Measurements from ENCODE around the gene FAM50B. TPM values are rescaled to one million over a fixed set of nuclear protein-coding genes. Genes with fewer than 3 reads are reported as not detected.

The FAM50B gene
- total RNA-seq, 2 donors from 2014 or later, result 12.4 to 17.3 TPM

- H3K36me3 ChIP-seq, result no peaks in the 10 kb centered on the region
- H3K27ac ChIP-seq, result no peak overlapping the region
- no peak overlapping the region for H3K4me3 ChIP-seq
- ATAC-seq (ENCODE audit: insufficient number of reproducible peaks, low FRiP score, low read depth), result no peak
- no peaks in the 10 kb centered on the region for H3K27me3 ChIP-seq (replicated peaks; ENCODE audit: insufficient read depth)
- TF ChIP-seq CTCF (IDR thresholded peaks at IDR 0.05), result no peak
- peaks cover 0 to 21% of the 10 kb centered on the region in 2 donors for H3K4me1 ChIP-seq (ENCODE audit: control insufficient read depth in 1 of 2, low read depth in 2 of 2)
- no peak for DNase-seq (ENCODE audit: low spot score)
- H3K9me3 ChIP-seq, result no peaks in the 10 kb centered on the region
Observed at GRCh38 chr6:3865463-3865862, 16.3 kb downstream of the FAM50B start.

- ATAC-seq (ENCODE audit: insufficient number of reproducible peaks, low FRiP score, low read depth) (no peak), DNase-seq (ENCODE audit: low spot score) (no peak)
- Histone ChIP-seq H3K4me1 (ENCODE audit: control insufficient read depth in 1 of 2, low read depth in 2 of 2) (peaks cover 0 to 21% of the 10 kb centered on the region in 2 donors), H3K36me3 (no peaks in the 10 kb centered on the region), H3K27me3 (replicated peaks; ENCODE audit: insufficient read depth) (no peaks in the 10 kb centered on the region), H3K9me3 (no peaks in the 10 kb centered on the region), H3K4me3 (no peak overlapping the region), H3K27ac (peak overlapping the region; percentile 53 to 69)
- TF ChIP-seq CTCF (IDR thresholded peaks at IDR 0.05), result no peak
Observed at GRCh38 chr6:3867641-3868502, 18.7 kb downstream of the FAM50B start.

GRCh38 chr6:3868544-3868943 lies 19.4 kb downstream of the FAM50B start:
- peak; percentile 58 for ATAC-seq (ENCODE audit: insufficient number of reproducible peaks, low FRiP score, low read depth)

GRCh38 chr6:3869284-3869631 lies 20.1 kb downstream of the FAM50B start:
- Histone ChIP-seq H3K9me3 (no peaks in the 10 kb centered on the region), H3K4me1 (ENCODE audit: control insufficient read depth in 1 of 2, low read depth in 2 of 2) (peaks cover 0 to 21% of the 10 kb centered on the region in 2 donors), H3K36me3 (no peaks in the 10 kb centered on the region), H3K4me3 (no peak overlapping the region), H3K27ac (peak overlapping the region; percentile 30 to 53), H3K27me3 (replicated peaks; ENCODE audit: insufficient read depth) (no peaks in the 10 kb centered on the region)
- TF ChIP-seq CTCF (IDR thresholded peaks at IDR 0.05), result no peak
- DNase-seq (ENCODE audit: low spot score) (no peak), ATAC-seq (ENCODE audit: insufficient number of reproducible peaks, low FRiP score, low read depth) (no peak)

More at GRCh38 chr6:3868544-3868943, 19.4 kb downstream of the FAM50B start:
- no peaks in the 10 kb centered on the region for H3K36me3 ChIP-seq
- no peak for DNase-seq (ENCODE audit: low spot score)
- no peak overlapping the region for H3K4me3 ChIP-seq
- peak overlapping the region; percentile 53 to 69 for H3K27ac ChIP-seq
- no peak for TF ChIP-seq CTCF (IDR thresholded peaks at IDR 0.05)
- peaks cover 0 to 21% of the 10 kb centered on the region in 2 donors for H3K4me1 ChIP-seq (ENCODE audit: control insufficient read depth in 1 of 2, low read depth in 2 of 2)
- H3K27me3 ChIP-seq (replicated peaks; ENCODE audit: insufficient read depth), result no peaks in the 10 kb centered on the region
- no peaks in the 10 kb centered on the region for H3K9me3 ChIP-seq

- DNase-seq (ENCODE audit: low spot score), result no peak
- no peak for ATAC-seq (ENCODE audit: insufficient number of reproducible peaks, low FRiP score, low read depth)
- no peaks in the 10 kb centered on the region for H3K27me3 ChIP-seq (replicated peaks; ENCODE audit: insufficient read depth)
- no peaks in the 10 kb centered on the region for H3K9me3 ChIP-seq
- TF ChIP-seq CTCF (IDR thresholded peaks at IDR 0.05), result no peak
- peak overlapping the region in 1 of 2 donors; percentile 53 for H3K27ac ChIP-seq
- no peak overlapping the region for H3K4me3 ChIP-seq
- H3K4me1 ChIP-seq (ENCODE audit: control insufficient read depth in 1 of 2, low read depth in 2 of 2), result peaks cover 0 to 21% of the 10 kb centered on the region in 2 donors
- no peaks in the 10 kb centered on the region for H3K36me3 ChIP-seq
Observed at GRCh38 chr6:3869632-3870527, 20.7 kb downstream of the FAM50B start.

Measured in thoracic aorta (tissue), 2 donors.